ENCODE data around the gene SPTLC2. TPM values are rescaled to one million over a fixed set of nuclear protein-coding genes. Genes with fewer than 3 reads are reported as not detected.

The SPTLC2 gene
- total RNA-seq, 4 donors from 2014 or later: 18.9 to 24.6 (median 22.8) TPM

- Histone ChIP-seq H3K27ac (no peak overlapping the region), H3K27me3 (no peaks in the 10 kb centered on the region), H3K36me3 (no peaks in the 10 kb centered on the region), H3K9me3 (no peaks in the 10 kb centered on the region), H3K4me3 (no peak overlapping the region), H3K4me1 (peaks cover 5% of the 10 kb centered on the region)
- no peak for DNase-seq (ENCODE audit: low spot score in 2 of 2)
- 50% methylated on average over 1 of the region's 1 CpG for WGBS
- TF ChIP-seq POLR2AphosphoS5 (IDR thresholded peaks at IDR 0.05) (no peak), CTCF (IDR thresholded peaks at IDR 0.05) (no peak), POLR2A (IDR thresholded peaks at IDR 0.05) (no peak), EP300 (IDR thresholded peaks at IDR 0.05) (no peak)
Measured at GRCh38 chr14:77623201-77623600, 6.8 kb upstream of the SPTLC2 start.

GRCh38 chr14:77622366-77622961, 6.0 kb upstream of the SPTLC2 start:
- no peaks in the 10 kb centered on the region for H3K9me3 ChIP-seq
- H3K27ac ChIP-seq: no peak overlapping the region
- no peaks in the 10 kb centered on the region for H3K36me3 ChIP-seq
- TF ChIP-seq CTCF (IDR thresholded peaks at IDR 0.05) (no peak), EP300 (IDR thresholded peaks at IDR 0.05) (no peak), POLR2A (IDR thresholded peaks at IDR 0.05) (no peak), POLR2AphosphoS5 (IDR thresholded peaks at IDR 0.05) (no peak)
- H3K27me3 ChIP-seq: no peaks in the 10 kb centered on the region
- H3K4me1 ChIP-seq: peaks cover 5% of the 10 kb centered on the region
- DNase-seq (ENCODE audit: low spot score in 2 of 2): no peak
- 11% methylated on average over 1 of the region's 1 CpG for WGBS
- H3K4me3 ChIP-seq: no peak overlapping the region

- Histone ChIP-seq H3K27ac (no peak overlapping the region), H3K4me1 (peaks cover 19% of the 10 kb centered on the region), H3K4me3 (no peak overlapping the region), H3K36me3 (no peaks in the 10 kb centered on the region), H3K9me3 (no peaks in the 10 kb centered on the region), H3K27me3 (no peaks in the 10 kb centered on the region)
- WGBS: 89% methylated on average over 16 of the region's 16 CpGs
- no peak for DNase-seq (ENCODE audit: low spot score in 2 of 2)
- no peak for TF ChIP-seq EP300 (IDR thresholded peaks at IDR 0.05)
- TF ChIP-seq POLR2A (IDR thresholded peaks at IDR 0.05): no peak
- no peak for TF ChIP-seq CTCF (IDR thresholded peaks at IDR 0.05)
- no peak for TF ChIP-seq POLR2AphosphoS5 (IDR thresholded peaks at IDR 0.05)
Measured at GRCh38 chr14:77620222-77620870, 3.9 kb upstream of the SPTLC2 start.

- H3K27ac ChIP-seq: peak overlapping the region; percentile 14
- no peak overlapping the region for H3K4me3 ChIP-seq
Measured at GRCh38 chr14:77618381-77618970, 2.0 kb upstream of the SPTLC2 start.

More at GRCh38 chr14:77618381-77618970, 2.0 kb upstream of the SPTLC2 start:
- no peaks in the 10 kb centered on the region for H3K27me3 ChIP-seq
- no peak for DNase-seq (ENCODE audit: low spot score in 2 of 2)
- H3K4me1 ChIP-seq: peaks cover 32% of the 10 kb centered on the region
- 72% methylated on average over 6 of the region's 6 CpGs for WGBS
- TF ChIP-seq EP300 (IDR thresholded peaks at IDR 0.05): no peak
- TF ChIP-seq POLR2A (IDR thresholded peaks at IDR 0.05): no peak
- no peak for TF ChIP-seq CTCF (IDR thresholded peaks at IDR 0.05)
- TF ChIP-seq POLR2AphosphoS5 (IDR thresholded peaks at IDR 0.05): no peak
- no peaks in the 10 kb centered on the region for H3K9me3 ChIP-seq
- H3K36me3 ChIP-seq: no peaks in the 10 kb centered on the region

Data from suprapubic skin (tissue), 4 donors.